ENCODE measurements around the gene CMBL.
A peak's percentile ranks its signal among the peaks of the same experiment; 100 is the strongest.
"Not testable (repeated sequence)": the region's sequence is repeated elsewhere in the genome, so short reads cannot be mapped to it uniquely, and the experiment has no call there.

The CMBL gene

GRCh38 chr5:10253390-10253789 is 54.3 kb downstream of the CMBL start:
- no peak for DNase-seq

- no peak for DNase-seq
These were observed 56.3 kb downstream of the CMBL start for GRCh38 chr5:10251405-10251804.

GRCh38 chr5:10250806-10251276 is 56.9 kb downstream of the CMBL start:
- DNase-seq, result no peak

GRCh38 chr5:10249948-10250805 is 57.5 kb downstream of the CMBL start, which contains the start of gene CCT5:
TSS of gene CCT5 (plus strand) at chr5:10250280. CDS start at chr5:10250341, 61 bp downstream.
- DNase-seq, result peak; percentile 73 to 85 (median 79)

GRCh38 chr5:10248378-10249260 is 59.1 kb downstream of the CMBL start:
- DNase-seq, result no peak

- DNase-seq, result not testable (repeated sequence)
These were observed 60.5 kb downstream of the CMBL start for GRCh38 chr5:10247217-10247616.

- DNase-seq, result no peak
These were observed 60.9 kb downstream of the CMBL start for GRCh38 chr5:10246761-10247160.

- no peak for DNase-seq
These were observed 63.3 kb downstream of the CMBL start for GRCh38 chr5:10244342-10244944.

GRCh38 chr5:10243660-10244240 is 64.0 kb downstream of the CMBL start:
- no peak for DNase-seq

GRCh38 chr5:10235350-10235749 is 72.4 kb downstream of the CMBL start:
- no peak for DNase-seq

GRCh38 chr5:10233505-10233904 is 74.2 kb downstream of the CMBL start:
- no peak for DNase-seq

GRCh38 chr5:10233011-10233410 is 74.7 kb downstream of the CMBL start:
- no peak for DNase-seq

- no peak for DNase-seq
These were observed 75.3 kb downstream of the CMBL start for GRCh38 chr5:10232386-10232785.

- no peak for DNase-seq
These were observed 78.2 kb downstream of the CMBL start for GRCh38 chr5:10229306-10230048.

- no peak for DNase-seq
These were observed 79.4 kb downstream of the CMBL start for GRCh38 chr5:10228288-10228687.

Data from activated CD4-positive, CD25-positive, alpha-beta regulatory T cell (primary cell).